H1 (cell line): ENCODE results near the gene CTNNA3. TPM values are rescaled to one million over a fixed set of nuclear protein-coding genes. Genes with fewer than 3 reads are reported as not detected.

Experiments used
- CTCF ChIA-PET: fragments of 300-600 bp; sonication (Branson Sonifier 250); formaldehyde crosslinking; loops from one replicate; lab custom pipeline; 2021; ENCODE audit not compliant: partially characterized antibody; lab: Charles Lee
- POLR2A ChIA-PET: fragments of 300-600 bp; sonication (Branson Sonifier 250); formaldehyde crosslinking; loops from one replicate; lab custom pipeline; 2021; ENCODE audit warnings: inconsistent platforms; ENCODE audit not compliant: partially characterized antibody; lab: Charles Lee
- DNase-seq, 2 experiments: peaks; one replicate each; pipeline versions ENCODE4 v3.0.0 to v3.0.0-alpha.2; 2010 to 2022; ENCODE audit warnings: low spot score in 2 of 2, low read depth in 1 of 2, mixed read lengths in 1 of 2
- FAIRE-seq: peaks from 2 replicates; lab custom pipeline; 2011; peaks lifted over from hg19 to GRCh38; lab: Jason Lieb, UNC
- H2AFZ ChIP-seq: 2 replicates; pipeline ENCODE4 v1.8.1; 2012; ENCODE audit warnings: low read length, inconsistent platforms
- H2AK5ac ChIP-seq: 2 replicates; pipeline ENCODE4 v1.6.1; 2013; ENCODE audit warnings: low read depth, low read length
- H2BK120ac ChIP-seq: replicated peaks from 2 replicates; pipeline ENCODE3; 2013; ENCODE audit warnings: low read depth, low read length, inconsistent platforms
- H2BK12ac ChIP-seq: 2 replicates; pipeline ENCODE4 v1.6.1; 2013; ENCODE audit warnings: low read depth, low read length
- H2BK15ac ChIP-seq: 2 replicates; pipeline ENCODE4 v1.6.1; 2013; ENCODE audit warnings: low read length
- H2BK20ac ChIP-seq: 2 replicates; pipeline ENCODE4 v1.6.1; 2013; ENCODE audit warnings: low read length
- H2BK5ac ChIP-seq: 2 replicates; pipeline ENCODE4 v1.6.1; 2013; ENCODE audit warnings: low read depth, low read length
- H3K14ac ChIP-seq: 2 replicates; pipeline ENCODE4 v1.6.1; 2013; ENCODE audit warnings: inconsistent platforms; ENCODE audit not compliant: insufficient read length
- H3K18ac ChIP-seq: 2 replicates; pipeline ENCODE4 v1.6.1; 2013; ENCODE audit warnings: low read length; ENCODE audit errors: extremely low read depth
- H3K23ac ChIP-seq: 2 replicates; pipeline ENCODE4 v1.6.1; 2013; ENCODE audit warnings: inconsistent platforms; ENCODE audit not compliant: insufficient read length
- H3K23me2 ChIP-seq: 2 replicates; pipeline ENCODE4 v1.6.1; 2013; ENCODE audit warnings: low read depth, low read length
- H3K27ac ChIP-seq: 2 replicates; pipeline ENCODE4 v1.6.1; 2011; ENCODE audit warnings: low read depth, low read length, inconsistent platforms
- H3K27me3 ChIP-seq, 4 experiments: replicated peaks in 1 of 4; 1 replicate in 1 of 4; 2 replicates in 3 of 4; pipeline versions ENCODE4 v1.6.1 to v1.8.1; 2011 to 2013; ENCODE audit warnings: low read length in 3 of 4, mild to moderate bottlenecking in 3 of 4, inconsistent platforms in 2 of 4, mixed read lengths in 2 of 4, moderate library complexity in 1 of 4; ENCODE audit not compliant: control insufficient read depth in 3 of 4, insufficient read depth in 3 of 4; ENCODE audit errors: extremely low read depth in 1 of 4
- H3K36me3 ChIP-seq, 4 experiments: 2 replicates each; pipeline versions ENCODE4 v1.6.1 to v1.8.1; 2011 to 2013; ENCODE audit warnings: mild to moderate bottlenecking in 4 of 4, low read length in 3 of 4, moderate library complexity in 2 of 4, control low read depth in 1 of 4, inconsistent platforms in 1 of 4; ENCODE audit not compliant: insufficient read depth in 4 of 4, control insufficient read depth in 2 of 4
- H3K4ac ChIP-seq: replicated peaks from 2 replicates; pipeline ENCODE3; 2013; ENCODE audit warnings: low read length, low read depth, mixed read lengths, inconsistent platforms; ENCODE audit not compliant: insufficient read length
- H3K4me1 ChIP-seq, 4 experiments: replicated peaks in 1 of 4; 1 replicate in 1 of 4; 2 replicates in 3 of 4; pipeline versions ENCODE4 v1.6.1 to v1.8.1; 2011 to 2013; ENCODE audit warnings: low read length in 3 of 4, inconsistent platforms in 2 of 4, mixed read lengths in 1 of 4; ENCODE audit not compliant: insufficient read depth in 4 of 4, control insufficient read depth in 3 of 4
- H3K4me2 ChIP-seq, 2 experiments: 2 replicates each; pipeline versions ENCODE4 v1.6.1 to v1.8.1; 2011 to 2013; ENCODE audit warnings: low read depth in 2 of 2, low read length in 2 of 2, control low read depth in 1 of 2, inconsistent platforms in 1 of 2, mild to moderate bottlenecking in 1 of 2; ENCODE audit not compliant: insufficient read depth in 1 of 2
- H3K4me3 ChIP-seq, 4 experiments: fragments of 200-600, 300-600 bp in 1 of 4; sonication (generic), shearing (Covaris generic), sonication (Bioruptor Twin) in 1 of 4; 2 replicates each; pipeline versions ENCODE4 v1.5.1 to v1.8.1; 2011 to 2016; ENCODE audit warnings: low read length in 4 of 4, low read depth in 3 of 4, control low read depth in 2 of 4, inconsistent platforms in 2 of 4, mild to moderate bottlenecking in 2 of 4, mixed read lengths in 1 of 4, moderate library complexity in 1 of 4; ENCODE audit not compliant: insufficient read depth in 2 of 4; ENCODE audit errors: extremely low read depth in 1 of 4
- H3K56ac ChIP-seq: replicated peaks from 2 replicates; pipeline ENCODE3; 2013; ENCODE audit warnings: low read depth, mild to moderate bottlenecking, mixed read lengths, low read length, inconsistent platforms; ENCODE audit not compliant: insufficient read length
- H3K79me1 ChIP-seq: 2 replicates; pipeline ENCODE4 v1.6.1; 2013; ENCODE audit warnings: low read depth, low read length, control low read depth
- H3K79me2 ChIP-seq, 2 experiments: 2 replicates each; pipeline versions ENCODE4 v1.6.1 to v1.8.1; 2012 to 2013; ENCODE audit warnings: low read length in 2 of 2, mild to moderate bottlenecking in 2 of 2, inconsistent platforms in 1 of 2; ENCODE audit not compliant: insufficient read depth in 2 of 2, control insufficient read depth in 1 of 2
- H3K9ac ChIP-seq, 4 experiments: replicated peaks in 1 of 4; 1 replicate in 1 of 4; 2 replicates in 3 of 4; pipeline versions ENCODE4 v1.6.1 to v1.8.1; 2011 to 2013; ENCODE audit warnings: low read depth in 3 of 4, low read length in 3 of 4, control low read depth in 2 of 4, mild to moderate bottlenecking in 2 of 4, moderate library complexity in 2 of 4, inconsistent platforms in 1 of 4; ENCODE audit errors: extremely low read depth in 1 of 4
- H3K9me3 ChIP-seq, 2 experiments: 2 replicates each; pipeline versions ENCODE4 v1.6.1 to v1.8.1; 2012 to 2013; ENCODE audit warnings: mild to moderate bottlenecking in 2 of 2, moderate library complexity in 2 of 2, control low read depth in 1 of 2, inconsistent platforms in 1 of 2, low read depth in 1 of 2, low read length in 1 of 2, mixed read lengths in 1 of 2; ENCODE audit not compliant: insufficient read depth in 2 of 2
- H4K20me1 ChIP-seq, 2 experiments: replicated peaks in 1 of 2; 2 replicates each; pipeline versions ENCODE3 to v1.8.1; 2011 to 2013; ENCODE audit warnings: inconsistent platforms in 2 of 2, low read length in 2 of 2, mild to moderate bottlenecking in 1 of 2; ENCODE audit not compliant: insufficient read depth in 2 of 2, control insufficient read depth in 1 of 2
- H4K5ac ChIP-seq: 2 replicates; pipeline ENCODE4 v1.6.1; 2013; ENCODE audit warnings: low read length, low read depth, mixed read lengths, inconsistent platforms; ENCODE audit not compliant: insufficient read length
- H4K8ac ChIP-seq: 2 replicates; pipeline ENCODE4 v1.8.0; 2013; ENCODE audit warnings: mild to moderate bottlenecking, moderate library complexity, low read length, inconsistent platforms; ENCODE audit not compliant: insufficient read depth; ENCODE audit errors: extremely low read depth
- H4K91ac ChIP-seq: replicated peaks from 2 replicates; pipeline ENCODE3; 2013; ENCODE audit warnings: low read length, mixed read lengths, inconsistent platforms; ENCODE audit not compliant: insufficient read length
- ATF2 ChIP-seq: IDR thresholded peaks from 2 replicates; pipeline ENCODE4 v1.6.1; 2012; ENCODE audit warnings: low read length, inconsistent platforms
- BCL11A ChIP-seq, 2 experiments: IDR thresholded peaks; one replicate each; pipeline ENCODE4 v1.6.1; 2011; ENCODE audit warnings: low read depth in 2 of 2, low read length in 2 of 2, mild to moderate bottlenecking in 2 of 2
- CHD2 ChIP-seq: IDR thresholded peaks from 2 replicates; pipeline ENCODE4 v1.6.1; 2012; ENCODE audit warnings: low read length, improper control_type of control experiment
- CTBP2 ChIP-seq: IDR thresholded peaks from 2 replicates; pipeline ENCODE4 v1.7.0; 2011; ENCODE audit warnings: borderline replicate concordance, mild to moderate bottlenecking, moderate library complexity, mixed read lengths, low read length; ENCODE audit not compliant: insufficient read depth, insufficient read length
- HDAC2 ChIP-seq, 2 experiments: fragments of 300-600 bp in 1 of 2; sonication (generic) in 1 of 2; IDR thresholded peaks; 2 replicates each; pipeline ENCODE4 v1.6.1; 2011 to 2012; ENCODE audit warnings: low read depth in 2 of 2, low read length in 2 of 2, mild to moderate bottlenecking in 2 of 2, moderate library complexity in 2 of 2, borderline replicate concordance in 1 of 2, inconsistent platforms in 1 of 2
- KDM1A ChIP-seq: fragments of 200-600, 300-600 bp; sonication (generic); IDR thresholded peaks from 2 replicates; pipeline ENCODE4 v1.7.1; 2016; ENCODE audit warnings: mild to moderate bottlenecking, low read length, borderline replicate concordance
- PHF8 ChIP-seq: fragments of 200-600 bp; sonication (generic); conservative IDR thresholded peaks from 2 replicates; pipeline ENCODE4 v1.7.1; 2012; ENCODE audit warnings: low read depth, mild to moderate bottlenecking, inconsistent platforms, low read length, moderate library complexity
- POLR2AphosphoS5 ChIP-seq: IDR thresholded peaks from 2 replicates; pipeline ENCODE4 v1.6.1; 2011; ENCODE audit warnings: low read depth, low read length
- RBBP5 ChIP-seq: IDR thresholded peaks from 2 replicates; pipeline ENCODE4 v1.7.1; 2012; ENCODE audit warnings: low read depth, mild to moderate bottlenecking, inconsistent platforms, low read length, moderate library complexity, borderline replicate concordance
- RFX5 ChIP-seq: IDR thresholded peaks from 2 replicates; pipeline ENCODE4 v1.6.1; 2011; ENCODE audit warnings: low read depth, low read length, improper control_type of control experiment, borderline replicate concordance
- SUZ12 ChIP-seq: fragments of 200-600 bp; sonication (generic); IDR thresholded peaks from 2 replicates; pipeline ENCODE4 v1.6.1; 2012; ENCODE audit warnings: mild to moderate bottlenecking, inconsistent platforms, low read length, moderate library complexity, mixed read lengths
- TCF12 ChIP-seq: IDR thresholded peaks from 2 replicates; pipeline ENCODE4 v1.6.1; 2011; ENCODE audit warnings: low read depth, mild to moderate bottlenecking, low read length
- WGBS, 2 experiments: shearing (Covaris generic) in 1 of 2; methylation state at CpG; one replicate each; pipeline versions ENCODE4 v1.1.6 to v1.1.7; 2013 to 2015; ENCODE audit warnings: low lambda C conversion rate in 2 of 2, mixed read lengths in 2 of 2, inconsistent platforms in 1 of 2, low coverage in 1 of 2, missing lambda C conversion rate in 1 of 2; ENCODE audit not compliant: insufficient replicate concordance in 2 of 2, insufficient coverage in 1 of 2, insufficient read length in 1 of 2; ENCODE audit errors: extremely low coverage in 1 of 2, missing lambda C conversion rate in 1 of 2; 5-methylcytosine and 5-hydroxymethylcytosine counted together
- polyA plus RNA-seq, 7 experiments: library from polyadenylated mRNA; depleted of rRNA in 3 of 7; stranded (reverse) in 5 of 7; unstranded in 2 of 7; fragments of >200 nt in 5 of 7; fragments of 200-250 nt in 2 of 7; gene quantifications; 1 replicate in 5 of 7; 2 replicates in 1 of 7; 4 replicates in 1 of 7; pipeline versions ENCODE4 v1.2.1 to v1.2.3, GENCODE V29; 2011 to 2013; ENCODE audit warnings: missing spikeins in 2 of 7, mixed read lengths in 2 of 7
- total RNA-seq: library from RNA; stranded (reverse); fragmentation: NEBNext Ultra II Directional; extraction: Animal tissue kit (Norgen Biotek cat#: 25700); gene quantifications from 2 replicates; pipeline ENCODE4 v1.2.1, GENCODE V29; 2021

Gene CTNNA3
- total and polyA plus RNA-seq, 2 of the 8 experiments (the other 6 are each of a cell fraction or from before 2014, with no cell fraction given): 1.3 to 1.5 TPM

- no peak overlapping the region for H2BK12ac ChIP-seq
- H2AK5ac ChIP-seq: no peak overlapping the region
- H3K79me1 ChIP-seq: no peaks in the 10 kb centered on the region
- WGBS, 2 experiments: 80% methylated on average over 2 of the region's 2 CpGs; no CpG with 5 or more reads in 1 of the 2 experiments
- H3K27ac ChIP-seq: no peak overlapping the region
- H3K14ac ChIP-seq: no peak overlapping the region
- peaks cover 0 to 2% (median 0%) of the 10 kb centered on the region in 4 experiments; a peak in 1 of 7 replicates for H3K4me1 ChIP-seq
- no peak overlapping the region for H4K8ac ChIP-seq
- no peak overlapping the region for H3K56ac ChIP-seq
- no peak overlapping the region for H3K4me2 ChIP-seq
- H3K9ac ChIP-seq: no peak overlapping the region
- H2BK5ac ChIP-seq: no peak overlapping the region
- H3K4ac ChIP-seq: no peak overlapping the region
- ChIA-PET CTCF (no interaction called here), POLR2A (no interaction called here)
- no peak overlapping the region for H2BK15ac ChIP-seq
- DNase-seq (no peak), FAIRE-seq (no peak)
- H3K23me2 ChIP-seq: peaks cover 1% of the 10 kb centered on the region; the same call in 1 of the 2 replicates
- H4K91ac ChIP-seq: no peak overlapping the region
- H3K27me3 ChIP-seq: no peaks in the 10 kb centered on the region
- H3K79me2 ChIP-seq: no peaks in the 10 kb centered on the region
- no peak overlapping the region for H3K18ac ChIP-seq
- H2AFZ ChIP-seq: no peak overlapping the region
- no peak overlapping the region for H2BK20ac ChIP-seq
- no peak overlapping the region for H2BK120ac ChIP-seq
- no peak overlapping the region for H3K4me3 ChIP-seq
- H3K23ac ChIP-seq: no peak overlapping the region
- H4K20me1 ChIP-seq: no peaks in the 10 kb centered on the region
- no peaks in the 10 kb centered on the region for H3K9me3 ChIP-seq
- no peaks in the 10 kb centered on the region for H3K36me3 ChIP-seq
- no peak overlapping the region for H4K5ac ChIP-seq
- TF ChIP-seq ATF2: no peak
- no peak for TF ChIP-seq RBBP5
- TF ChIP-seq CTBP2: no peak
- TF ChIP-seq POLR2AphosphoS5: no peak
- TF ChIP-seq KDM1A: no peak
- TF ChIP-seq CHD2: no peak
- TF ChIP-seq BCL11A (IDR thresholded peaks at IDR 0.05; ENCODE audit: low read depth in 2 of 2, low read length in 2 of 2): no peak
- no peak for TF ChIP-seq SUZ12
- TF ChIP-seq PHF8: no peak
- TF ChIP-seq TCF12: no peak
- no peak for TF ChIP-seq HDAC2 (IDR thresholded peaks at IDR 0.05; ENCODE audit: borderline replicate concordance in 1 of 2, low read depth in 2 of 2, low read length in 2 of 2)
- no peak for TF ChIP-seq RFX5
Observed at GRCh38 chr10:66813122-66813521, 882.9 kb downstream of the CTNNA3 start.
